HCT116 (cell line): ENCODE data around the gene TAC4. TPM values are rescaled to one million over a fixed set of nuclear protein-coding genes. Genes with fewer than 3 reads are reported as not detected.
A peak's percentile ranks its signal among the peaks of the same experiment; 100 is the strongest.

ENCODE experiments used
- ATAC-seq: fragments of 200-7000 bp; cut with Tn5 transposase; 2 replicates; pipeline ENCODE4 v1.9.1; 2020; ENCODE audit warnings: mild to moderate bottlenecking, moderate library complexity
- BruUV-seq: library from RNA; stranded (reverse); fragments of 400-500 nt; replicated peaks from 2 replicates; lab custom pipeline; 2021; lab: Mats Ljungman, UMichigan
- CTCF ChIA-PET: fragments of 300-600 bp; sonication (Branson Sonifier 250); formaldehyde crosslinking; loops from one replicate; lab custom pipeline; 2021; ENCODE audit warnings: antibody characterized with exemption; lab: Charles Lee
- POLR2A ChIA-PET: fragments of 300-600, 350-600 bp; sonication (Branson Sonifier 250); formaldehyde crosslinking; loops from one replicate; lab custom pipeline; 2021; ENCODE audit warnings: antibody characterized with exemption; lab: Charles Lee
- RAD21 ChIA-PET, 2 experiments: fragments of 300-600 bp; sonication (Branson Sonifier 250); formaldehyde crosslinking; loops; one replicate each; lab custom pipeline; 2023; ENCODE audit warnings: low total read pairs in 2 of 2; ENCODE audit not compliant: uncharacterized antibody in 2 of 2, unreplicated experiment in 2 of 2, low non-redundant PET in 1 of 2; lab: Charles Lee
- DNase-seq: peaks from one replicate; pipeline ENCODE4 v3.0.0-alpha.2; 2010; ENCODE audit warnings: low read depth, low spot score
- H2AFZ ChIP-seq: fragments of 200-600 bp; shearing (Covaris generic), sonication (generic); 2 replicates; pipeline ENCODE4 v1.6.1; 2017; ENCODE audit warnings: low read depth, mixed run types, mixed read lengths, antibody characterized with exemption, low read length; ENCODE audit not compliant: poor library complexity, severe bottlenecking
- H3K27ac ChIP-seq: 2 replicates; pipeline ENCODE4 v1.5.1; 2012; ENCODE audit warnings: low read depth, low read length
- H3K27me3 ChIP-seq: fragments of 200-600 bp; sonication (generic); 2 replicates; pipeline ENCODE4 v1.6.1; 2016; ENCODE audit warnings: mixed run types, low read length, mixed read lengths; ENCODE audit not compliant: insufficient read depth
- H3K36me3 ChIP-seq, 2 experiments: fragments of 200-500 bp in 1 of 2; fragments of 200-600 bp in 1 of 2; sonication (Bioruptor generic) in 1 of 2; sonication (generic) in 1 of 2; 2 replicates each; pipeline versions ENCODE4 v1.5.1 to v1.6.1; 2014 to 2016; ENCODE audit warnings: low read length in 2 of 2, inconsistent platforms in 1 of 2, mixed read lengths in 1 of 2, mixed run types in 1 of 2; ENCODE audit not compliant: insufficient read depth in 2 of 2, control insufficient read depth in 1 of 2
- H3K4me1 ChIP-seq, 2 experiments: fragments of 200-600 bp in 1 of 2; sonication (generic) in 1 of 2; 2 replicates each; pipeline versions ENCODE4 v1.5.1 to v1.6.1; 2012 to 2017; ENCODE audit warnings: low read length in 2 of 2, inconsistent platforms in 1 of 2, mild to moderate bottlenecking in 1 of 2, mixed read lengths in 1 of 2, mixed run types in 1 of 2, moderate library complexity in 1 of 2; ENCODE audit not compliant: insufficient read depth in 2 of 2, control insufficient read depth in 1 of 2
- H3K4me2 ChIP-seq: fragments of 200-600 bp; sonication (generic); 2 replicates; pipeline ENCODE4 v1.6.1; 2017; ENCODE audit warnings: mixed run types, low read length, mixed read lengths
- H3K4me3 ChIP-seq, 2 experiments: fragments of 200-600 bp in 1 of 2; sonication (generic) in 1 of 2; replicated peaks in 1 of 2; 2 replicates each; pipeline ENCODE4 v1.5.1; 2011 to 2016; ENCODE audit warnings: low read length in 2 of 2, control low read depth in 1 of 2, low read depth in 1 of 2, mild to moderate bottlenecking in 1 of 2, mixed read lengths in 1 of 2, mixed run types in 1 of 2
- H3K79me2 ChIP-seq: fragments of 200-600 bp; sonication (generic); 2 replicates; pipeline ENCODE4 v1.6.1; 2017; ENCODE audit warnings: mild to moderate bottlenecking, mixed run types, low read length, moderate library complexity, mixed read lengths; ENCODE audit not compliant: insufficient read depth
- H3K9ac ChIP-seq: fragments of 200-600 bp; sonication (generic); 2 replicates; pipeline ENCODE4 v1.6.1; 2016; ENCODE audit warnings: low read length, mixed read lengths
- H3K9me2 ChIP-seq: fragments of 200-600 bp; sonication (generic), shearing (Covaris generic); 2 replicates; pipeline ENCODE4 v1.6.1; 2017; ENCODE audit warnings: mixed run types, mild to moderate bottlenecking, moderate library complexity; ENCODE audit not compliant: insufficient read depth
- H3K9me3 ChIP-seq, 2 experiments: fragments of 200-500 bp in 1 of 2; fragments of 200-600 bp in 1 of 2; sonication (Bioruptor generic) in 1 of 2; sonication (generic) in 1 of 2; 2 replicates each; pipeline ENCODE4 v1.6.1; 2014 to 2017; ENCODE audit warnings: low read length in 2 of 2, mixed read lengths in 2 of 2, inconsistent platforms in 1 of 2, low read depth in 1 of 2, mild to moderate bottlenecking in 1 of 2, mixed run types in 1 of 2, moderate library complexity in 1 of 2; ENCODE audit not compliant: control insufficient read depth in 1 of 2, insufficient read depth in 1 of 2
- H4K20me1 ChIP-seq: fragments of 200-600 bp; sonication (generic), shearing (Covaris generic); 2 replicates; pipeline ENCODE4 v1.6.1; 2017; ENCODE audit warnings: mixed run types, mild to moderate bottlenecking, moderate library complexity; ENCODE audit not compliant: insufficient read depth
- ATF3 ChIP-seq: IDR thresholded peaks from 2 replicates; pipeline ENCODE4 v1.6.1; 2012
- CBX3 ChIP-seq: IDR thresholded peaks from 2 replicates; pipeline ENCODE4 v1.6.1; 2012; ENCODE audit warnings: low read depth
- CEBPB ChIP-seq: IDR thresholded peaks from 2 replicates; pipeline ENCODE4 v1.6.1; 2012; ENCODE audit warnings: low read depth
- EGR1 ChIP-seq: IDR thresholded peaks from 2 replicates; pipeline ENCODE4 v1.6.1; 2012; ENCODE audit warnings: low read depth
- ELF1 ChIP-seq: IDR thresholded peaks from 2 replicates; pipeline ENCODE4 v1.6.1; 2012; ENCODE audit warnings: low read depth, borderline replicate concordance
- EZH2 ChIP-seq: fragments of 200-600 bp; sonication (generic); IDR thresholded peaks from 2 replicates; pipeline ENCODE4 v1.6.1; 2017; ENCODE audit warnings: antibody characterized with exemption, mixed run types
- EZH2phosphoT487 ChIP-seq: fragments of 200-600 bp; IDR thresholded peaks from 2 replicates; pipeline ENCODE4 v1.6.1; 2018; ENCODE audit warnings: antibody characterized with exemption, borderline replicate concordance
- FOSL1 ChIP-seq: IDR thresholded peaks from 2 replicates; pipeline ENCODE4 v1.6.1; 2012; ENCODE audit warnings: low read depth
- JUND ChIP-seq: IDR thresholded peaks from 2 replicates; pipeline ENCODE4 v1.6.1; 2012
- MAX ChIP-seq: IDR thresholded peaks from 2 replicates; pipeline ENCODE4 v1.6.1; 2012
- POLR2A ChIP-seq: IDR thresholded peaks from 2 replicates; pipeline ENCODE4 v1.7.0; 2011; ENCODE audit warnings: borderline replicate concordance; ENCODE audit not compliant: insufficient read depth, insufficient read length; ENCODE audit errors: extremely low read depth
- POLR2AphosphoS5 ChIP-seq: IDR thresholded peaks from 2 replicates; pipeline ENCODE4 v1.6.1; 2011; ENCODE audit warnings: mild to moderate bottlenecking, low read depth, low read length, moderate library complexity
- RAD21 ChIP-seq: IDR thresholded peaks from 2 replicates; pipeline ENCODE4 v1.6.1; 2012; ENCODE audit warnings: low read depth, mild to moderate bottlenecking
- REST ChIP-seq: IDR thresholded peaks from 2 replicates; pipeline ENCODE4 v1.6.1; 2012; ENCODE audit warnings: low read depth
- SIN3A ChIP-seq: IDR thresholded peaks from 2 replicates; pipeline ENCODE4 v1.6.1; 2012; ENCODE audit warnings: low read depth
- SP1 ChIP-seq: IDR thresholded peaks from 2 replicates; pipeline ENCODE4 v1.6.1; 2012; ENCODE audit warnings: low read depth
- SRF ChIP-seq: IDR thresholded peaks from 2 replicates; pipeline ENCODE4 v1.6.1; 2012; ENCODE audit warnings: low read depth
- TCF7L2 ChIP-seq: IDR thresholded peaks from 2 replicates; pipeline ENCODE4 v1.7.0; 2011; ENCODE audit warnings: borderline replicate concordance, inconsistent platforms; ENCODE audit not compliant: insufficient read depth, insufficient read length; ENCODE audit errors: extremely low read depth
- YY1 ChIP-seq: IDR thresholded peaks from 2 replicates; pipeline ENCODE4 v1.6.1; 2011; ENCODE audit warnings: low read length, low read depth, moderate library complexity, mild to moderate bottlenecking; ENCODE audit not compliant: insufficient replicate concordance; ENCODE audit errors: extremely low read depth
- ZBTB33 ChIP-seq: IDR thresholded peaks from 2 replicates; pipeline ENCODE4 v1.6.1; 2011; ENCODE audit warnings: mild to moderate bottlenecking, low read length, moderate library complexity; ENCODE audit not compliant: insufficient replicate concordance; ENCODE audit errors: extremely low read depth
- ZFX ChIP-seq: fragments of 450-650 bp; IDR thresholded peaks from 2 replicates; pipeline ENCODE4 v1.6.1; 2017
- ZNF274 ChIP-seq: fragments of 200-500 bp; sonication (Bioruptor generic); IDR thresholded peaks from 2 replicates; pipeline ENCODE4 v1.6.1; 2014; ENCODE audit warnings: mild to moderate bottlenecking, low read depth, low read length, inconsistent platforms
- intact Hi-C: fragments of 100-400 bp; cut with micrococcal nuclease; formaldehyde crosslinking; loops from 2 replicates; pipeline ENCODE4 v1.10.0; 2022
- total RNA-seq: library from RNA; stranded (reverse); gene quantifications from one replicate; pipeline ENCODE4 v1.2.1, GENCODE V29; 2021; ENCODE audit not compliant: unreplicated experiment

The TAC4 gene
- total RNA-seq, 1 experiment from 2014 or later, result not detected

GRCh38 chr17:49788478-49789242 lies 59.2 kb downstream of the TAC4 start, which contains the start of gene KAT7:
TSS of gene KAT7 (plus strand) at chr17:49788681. CDS start at chr17:49788835, 154 bp downstream.
- Histone ChIP-seq H2AFZ (peak within 1 kb of the TSS; percentile 48), H3K36me3 (peaks cover 20 to 35% of the 10 kb centered on the region in 2 experiments), H3K4me1 (peaks cover 13 to 19% of the 10 kb centered on the region in 2 experiments), H4K20me1 (peaks cover 17% of the 10 kb centered on the region; the same call in 1 of the 2 replicates), H3K9me3 (no peaks in the 10 kb centered on the region), H3K9me2 (no peaks in the 10 kb centered on the region), H3K79me2 (peaks cover 45% of the 10 kb centered on the region), H3K4me3 (peak within 1 kb of the TSS; percentile 86 to 96), H3K9ac (peak within 1 kb of the TSS; percentile 98), H3K27me3 (no peaks in the 10 kb centered on the region; the same call in 1 of the 2 replicates), H3K27ac (peak within 1 kb of the TSS; percentile 98), H3K4me2 (peak within 1 kb of the TSS; percentile 83)
- POLR2A ChIA-PET, result interaction anchor here (0.7 to 2.0 kb wide), 6 partner anchors 10 to 210 kb away, joined by 3 to 28 read pairs (median 7); partner anchors contain the start of genes FAM117A and SLC35B1
- RAD21 ChIA-PET, result no interaction called here
- DNase-seq (peak; percentile 100), ATAC-seq (peak; percentile 93)
- no TSS peak for BruUV-seq
- intact Hi-C loops, result loop anchor here (2.0 kb wide), 3 partner anchors 80 to 374 kb away; partner anchors contain the start of gene PHB1
- CTCF ChIA-PET, result interaction anchor here (0.8 to 2.1 kb wide), 7 partner anchors 10 to 232 kb away, joined by 3 to 6 read pairs (median 5); partner anchors contain the start of genes FAM117A and SLC35B1
- TF ChIP-seq CEBPB (no peak), SIN3A (peak; percentile 86), SRF (no peak; the same call in 1 of the 2 replicates), POLR2A (peak; percentile 82), RAD21 (no peak), TCF7L2 (peak; percentile 40), ZBTB33 (peak; percentile 80), ZNF274 (no peak), ATF3 (no peak), EZH2 (no peak), CBX3 (peak; percentile 83), MAX (peak; percentile 61; the same call in 1 of the 2 replicates), SP1 (peak; percentile 100), JUND (no peak), YY1 (peak; percentile 100), ELF1 (peak; percentile 87; the same call in 1 of the 2 replicates), POLR2AphosphoS5 (peak; percentile 99), EGR1 (peak; percentile 100), FOSL1 (no peak), REST (no peak), EZH2phosphoT487 (no peak), ZFX (peak; percentile 93)
